Subcutaneous abdominal adipose tissue (tissue), 5 donors: ENCODE measurements around the gene DYNC2H1.

Experiments
- H3K27ac ChIP-seq: one replicate; pipeline ENCODE4 v1.7.0; 2013; ENCODE audit warnings: low read depth, mild to moderate bottlenecking, inconsistent platforms, low read length, moderate library complexity
- H3K27me3 ChIP-seq, 5 donors: one replicate each; pipeline ENCODE4 v1.7.0; 2013; ENCODE audit warnings: low read length in 5 of 5, inconsistent platforms in 1 of 5; ENCODE audit not compliant: control insufficient read depth in 5 of 5, insufficient read depth in 4 of 5
- H3K36me3 ChIP-seq, 5 donors: one replicate each; pipeline ENCODE4 v1.7.0; 2013; ENCODE audit warnings: low read length in 5 of 5; ENCODE audit not compliant: control insufficient read depth in 5 of 5, insufficient read depth in 5 of 5
- H3K4me1 ChIP-seq, 5 donors: one replicate each; pipeline ENCODE4 v1.7.0; 2013; ENCODE audit warnings: low read length in 5 of 5, mild to moderate bottlenecking in 3 of 5, moderate library complexity in 1 of 5; ENCODE audit not compliant: control insufficient read depth in 5 of 5, insufficient read depth in 5 of 5
- H3K4me3 ChIP-seq, 5 donors: one replicate each; pipeline ENCODE4 v1.7.0; 2013; ENCODE audit warnings: low read length in 5 of 5, low read depth in 1 of 5
- H3K9ac ChIP-seq, 5 donors: one replicate each; pipeline ENCODE4 v1.7.0; 2013; ENCODE audit warnings: low read length in 5 of 5, mild to moderate bottlenecking in 4 of 5, moderate library complexity in 3 of 5
- H3K9me3 ChIP-seq, 5 donors: one replicate each; pipeline ENCODE4 v1.7.0; 2013; ENCODE audit warnings: low read length in 5 of 5; ENCODE audit not compliant: control insufficient read depth in 5 of 5
- donor health status: healthy.
- donor health status: healthy.
- donor health status: healthy.
- donor health status: healthy.
- donor health status: healthy.

The DYNC2H1 gene

DNA sequence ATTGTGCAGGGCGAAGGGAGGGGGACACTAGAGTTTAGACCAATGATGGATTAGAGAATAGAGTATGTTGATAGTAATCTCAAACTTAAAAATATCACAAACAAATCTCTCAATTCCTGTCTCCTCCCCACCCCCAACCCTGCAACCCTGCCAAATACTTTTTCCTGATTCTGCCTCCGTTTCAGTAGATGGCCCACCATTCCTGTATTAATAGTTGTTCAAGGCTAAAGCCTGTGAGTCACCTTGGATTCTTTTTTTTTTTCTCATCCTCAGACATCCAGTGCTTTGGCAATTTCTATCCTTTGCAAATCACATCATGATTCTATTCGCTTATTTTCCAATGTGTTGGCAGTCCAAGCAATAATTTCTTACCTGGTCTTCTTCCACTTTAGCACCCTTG, 207.9 kb downstream of the DYNC2H1 start:
- H3K27ac ChIP-seq: no peak overlapping the region
- no peaks in the 10 kb centered on the region for H3K27me3 ChIP-seq
- peaks cover 0 to 2% (median 0%) of the 10 kb centered on the region in 5 donors for H3K4me1 ChIP-seq
- peaks cover 0 to 19% (median 6%) of the 10 kb centered on the region in 5 donors for H3K36me3 ChIP-seq
- H3K9me3 ChIP-seq: no peaks in the 10 kb centered on the region
- H3K9ac ChIP-seq: no peak overlapping the region
- no peak overlapping the region for H3K4me3 ChIP-seq

DNA sequence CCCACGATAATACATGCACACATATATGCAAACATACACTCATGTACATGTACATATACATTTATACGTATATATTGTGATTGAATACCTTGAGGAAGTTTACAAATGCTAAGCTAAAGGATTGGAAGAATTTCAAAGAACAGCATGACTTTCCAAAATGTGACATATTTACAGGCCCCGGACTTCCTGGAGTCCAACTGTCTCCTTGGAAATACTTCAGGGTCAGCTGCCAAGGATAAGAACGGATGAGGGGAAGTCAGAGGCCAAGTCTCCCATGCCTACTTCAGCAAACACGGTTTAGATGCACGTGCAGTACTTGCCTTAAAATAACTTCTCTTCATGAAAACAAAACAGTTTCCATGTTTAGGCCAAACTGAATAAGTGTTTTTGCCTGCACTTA, 213.6 kb downstream of the DYNC2H1 start:
- H3K27me3 ChIP-seq: no peaks in the 10 kb centered on the region
- H3K4me1 ChIP-seq: peaks cover 0 to 11% (median 5%) of the 10 kb centered on the region in 5 donors
- no peak overlapping the region for H3K9ac ChIP-seq
- H3K4me3 ChIP-seq: no peak overlapping the region
- H3K27ac ChIP-seq: no peak overlapping the region
- peaks cover 5 to 24% (median 13%) of the 10 kb centered on the region in 5 donors for H3K36me3 ChIP-seq
- no peaks in the 10 kb centered on the region for H3K9me3 ChIP-seq

DNA sequence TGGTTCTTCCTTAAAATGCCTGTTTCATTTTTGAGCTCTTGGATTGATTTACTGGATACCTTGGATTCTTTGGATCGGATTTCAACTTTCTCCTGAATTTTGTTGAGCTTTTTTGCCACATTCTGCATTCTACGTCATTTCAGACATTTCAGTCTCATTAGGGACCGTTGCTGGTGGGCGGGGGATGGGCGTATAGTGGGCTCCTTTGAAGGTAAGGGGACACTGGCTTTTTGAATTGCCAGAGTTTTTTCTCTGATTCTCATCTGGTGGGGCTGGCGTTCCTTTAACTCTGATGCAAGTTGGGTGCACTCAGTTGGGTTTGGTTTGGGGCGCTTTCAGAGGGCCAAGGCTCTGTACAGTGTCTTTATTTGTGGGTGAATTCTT, 216.5 kb downstream of the DYNC2H1 start:
- H3K36me3 ChIP-seq: peaks cover 5 to 29% (median 13%) of the 10 kb centered on the region in 5 donors
- H3K27me3 ChIP-seq: no peaks in the 10 kb centered on the region
- peak overlapping the region in 1 of 5 donors; percentile 21 for H3K4me3 ChIP-seq
- no peaks in the 10 kb centered on the region for H3K9me3 ChIP-seq
- no peak overlapping the region for H3K9ac ChIP-seq
- H3K27ac ChIP-seq: no peak overlapping the region
- peaks cover 0 to 11% (median 5%) of the 10 kb centered on the region in 5 donors for H3K4me1 ChIP-seq

DNA sequence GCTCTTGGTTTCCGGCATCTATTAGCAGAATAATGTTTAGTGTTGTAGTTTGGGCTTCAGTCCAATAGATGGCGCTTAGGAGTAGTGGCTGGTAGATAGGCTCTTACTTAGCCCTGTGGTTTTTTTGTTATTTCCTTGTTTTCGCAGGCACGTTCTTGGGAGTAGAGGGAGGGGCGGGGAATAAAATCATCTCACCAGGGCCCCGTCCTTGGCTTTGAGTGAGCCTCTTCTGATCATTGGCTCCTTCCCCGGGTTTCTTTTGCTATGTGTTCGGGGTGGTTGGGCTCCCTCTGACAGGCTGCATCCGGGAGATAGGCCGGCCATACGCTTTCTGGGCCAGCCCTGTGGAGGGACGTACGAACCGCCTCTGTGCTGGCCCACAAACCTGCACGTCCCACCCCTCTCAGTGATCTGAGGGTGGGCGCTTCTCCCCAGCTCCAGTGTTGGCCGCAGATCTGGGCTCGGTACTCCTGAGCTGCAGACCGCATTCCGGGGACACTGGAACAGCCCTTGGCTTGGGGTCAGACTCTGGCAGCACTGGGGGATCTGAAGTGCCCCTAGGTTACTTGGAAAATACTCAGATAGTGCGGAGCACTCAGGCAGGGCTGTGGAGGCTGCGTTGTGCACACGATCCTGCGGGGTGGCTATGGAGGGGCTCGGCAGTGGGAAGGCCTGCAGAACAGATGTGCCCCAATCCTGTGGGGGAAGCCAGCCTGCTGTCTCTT, 217.0 kb downstream of the DYNC2H1 start:
- Histone ChIP-seq H3K9ac (no peak overlapping the region), H3K27me3 (no peaks in the 10 kb centered on the region), H3K4me3 (peak overlapping the region in 1 of 5 donors; percentile 21), H3K4me1 (peaks cover 0 to 11% (median 5%) of the 10 kb centered on the region in 5 donors), H3K9me3 (no peaks in the 10 kb centered on the region), H3K36me3 (peaks cover 5 to 29% (median 13%) of the 10 kb centered on the region in 5 donors), H3K27ac (no peak overlapping the region)

DNA sequence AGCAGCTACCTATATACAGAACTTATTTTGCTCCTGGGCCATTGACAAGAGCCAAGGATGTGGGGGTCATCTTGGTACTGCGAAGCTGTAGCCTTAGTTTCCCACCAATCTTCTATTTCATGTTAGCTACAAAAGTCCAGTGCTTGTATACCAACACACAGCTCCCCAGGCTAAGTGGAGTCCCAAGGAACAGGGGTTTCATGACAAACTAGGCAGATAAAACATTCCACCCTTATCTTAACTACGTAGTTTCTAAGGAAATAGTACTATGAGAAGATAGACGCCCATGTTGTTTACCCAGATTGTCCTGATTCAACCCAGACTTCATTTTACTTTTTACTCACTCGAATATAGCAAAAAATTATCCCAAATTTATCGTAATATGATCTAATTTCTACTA, 218.5 kb downstream of the DYNC2H1 start:
- Histone ChIP-seq H3K27me3 (no peaks in the 10 kb centered on the region), H3K4me3 (no peak overlapping the region), H3K9me3 (no peaks in the 10 kb centered on the region), H3K4me1 (peaks cover 0 to 8% (median 5%) of the 10 kb centered on the region in 5 donors), H3K36me3 (peaks cover 5 to 26% (median 13%) of the 10 kb centered on the region in 5 donors), H3K27ac (no peak overlapping the region), H3K9ac (no peak overlapping the region)

DNA sequence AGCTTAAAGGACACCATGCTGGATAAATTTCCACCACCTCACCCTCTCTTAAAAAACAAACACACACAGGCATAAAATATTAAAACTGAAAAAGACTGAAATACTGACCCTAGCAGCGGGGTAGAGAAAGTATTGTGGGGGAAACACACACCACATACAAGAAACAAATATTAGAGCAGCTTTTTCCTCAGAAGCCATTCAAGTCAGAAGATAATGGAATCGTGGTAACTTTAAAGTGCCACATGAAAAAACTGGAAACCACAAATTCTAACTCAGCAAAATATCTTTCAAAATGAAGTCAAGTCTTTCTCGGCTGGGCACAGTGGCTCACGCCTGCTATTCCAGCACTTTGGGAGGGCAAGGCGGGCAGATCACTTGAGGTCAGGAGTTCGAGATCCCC, 223.2 kb downstream of the DYNC2H1 start:
- H3K27ac ChIP-seq: no peak overlapping the region
- H3K4me1 ChIP-seq: no peaks in the 10 kb centered on the region
- H3K9me3 ChIP-seq: no peaks in the 10 kb centered on the region
- no peak overlapping the region for H3K4me3 ChIP-seq
- no peaks in the 10 kb centered on the region for H3K27me3 ChIP-seq
- peaks cover 0 to 14% (median 3%) of the 10 kb centered on the region in 5 donors for H3K36me3 ChIP-seq
- H3K9ac ChIP-seq: no peak overlapping the region

DNA sequence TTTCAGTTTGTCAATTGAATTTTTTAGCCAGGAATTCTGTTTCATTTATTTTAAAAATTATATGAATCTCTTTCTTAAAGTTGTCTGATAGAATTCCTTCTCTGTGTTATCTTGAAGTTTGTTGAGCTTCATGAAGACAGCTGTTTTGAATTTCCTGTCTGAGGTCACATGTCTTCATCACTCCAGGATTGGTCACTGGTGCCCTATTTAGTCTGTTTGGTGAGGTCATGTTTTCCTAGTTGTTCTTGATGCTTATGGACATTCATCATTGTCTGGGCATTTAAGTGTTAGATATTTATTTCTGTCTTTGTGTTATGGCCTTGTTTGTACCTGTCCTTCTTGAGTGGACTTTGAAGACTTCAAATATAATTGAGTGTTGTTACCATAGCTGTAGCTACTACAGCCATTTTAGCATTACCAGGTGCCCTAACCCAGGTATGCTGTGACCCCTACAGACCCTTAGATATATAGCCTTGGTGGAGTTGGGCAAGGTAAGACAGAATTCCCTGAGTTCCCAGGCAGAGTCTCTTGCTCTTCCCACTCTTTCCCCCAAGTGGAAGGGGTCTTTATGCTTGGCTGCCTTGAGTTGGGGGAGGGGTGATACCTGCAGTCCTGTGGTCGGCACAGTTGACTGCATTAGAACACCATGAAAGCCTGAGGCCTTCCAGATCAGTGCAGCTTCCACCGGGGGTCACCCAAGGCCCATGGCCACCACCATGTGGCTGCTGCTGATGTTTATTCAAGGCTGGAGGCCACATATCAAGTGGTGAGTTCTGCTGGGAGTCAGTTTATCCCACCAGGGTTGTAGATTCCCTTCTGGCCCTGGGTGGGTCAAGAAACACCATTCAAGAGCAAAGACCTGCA, 229.6 kb downstream of the DYNC2H1 start:
- Histone ChIP-seq H3K9me3 (no peaks in the 10 kb centered on the region), H3K4me3 (no peak overlapping the region), H3K36me3 (peaks cover 0 to 11% (median 3%) of the 10 kb centered on the region in 5 donors), H3K9ac (no peak overlapping the region), H3K27ac (no peak overlapping the region), H3K27me3 (no peaks in the 10 kb centered on the region), H3K4me1 (no peaks in the 10 kb centered on the region)

DNA sequence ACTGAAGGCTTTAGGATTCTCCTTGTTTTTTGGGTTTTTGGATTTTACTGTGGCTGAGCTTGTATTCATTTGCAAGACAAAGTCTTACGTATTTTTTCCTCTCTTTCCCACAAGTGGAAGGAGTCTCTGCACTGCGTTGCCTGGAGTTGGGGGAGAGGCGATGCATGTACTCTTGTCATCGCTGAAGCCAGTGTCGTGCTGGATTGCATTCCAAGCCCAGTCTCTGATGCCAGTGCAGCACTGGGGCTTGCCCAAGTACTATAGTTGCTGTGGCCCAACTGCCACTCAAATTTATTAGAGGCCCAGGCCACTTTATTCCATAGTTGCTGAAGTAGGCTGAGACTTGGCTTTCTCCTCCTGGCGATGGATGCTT, 230.2 kb downstream of the DYNC2H1 start:
- H3K27me3 ChIP-seq: no peaks in the 10 kb centered on the region
- H3K4me1 ChIP-seq: no peaks in the 10 kb centered on the region
- H3K27ac ChIP-seq: no peak overlapping the region
- H3K9me3 ChIP-seq: no peaks in the 10 kb centered on the region
- H3K4me3 ChIP-seq: no peak overlapping the region
- H3K9ac ChIP-seq: no peak overlapping the region
- peaks cover 0 to 13% (median 3%) of the 10 kb centered on the region in 5 donors for H3K36me3 ChIP-seq

DNA sequence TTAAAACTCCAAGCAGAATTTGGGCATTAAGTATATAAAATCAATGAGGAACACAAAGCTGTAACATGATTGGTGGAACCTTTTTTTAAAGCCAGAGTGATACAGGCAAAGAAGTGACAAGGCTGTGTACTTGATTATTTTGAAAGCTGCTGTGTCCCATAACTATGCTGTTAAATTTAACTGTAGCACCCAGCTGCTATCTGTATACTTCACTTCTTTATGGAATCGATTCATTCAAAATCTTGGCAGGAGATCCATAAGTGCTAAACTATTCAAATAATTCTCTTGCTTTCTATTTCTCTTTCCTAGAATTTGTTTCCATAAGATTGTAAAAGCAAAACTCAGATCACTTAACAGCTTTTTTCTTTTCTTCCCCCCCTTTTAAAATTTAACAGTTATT, 231.7 kb downstream of the DYNC2H1 start:
- H3K9ac ChIP-seq: no peak overlapping the region
- H3K4me3 ChIP-seq: no peak overlapping the region
- no peaks in the 10 kb centered on the region for H3K9me3 ChIP-seq
- no peaks in the 10 kb centered on the region for H3K27me3 ChIP-seq
- no peaks in the 10 kb centered on the region for H3K4me1 ChIP-seq
- no peak overlapping the region for H3K27ac ChIP-seq
- H3K36me3 ChIP-seq: peaks cover 0 to 13% (median 3%) of the 10 kb centered on the region in 5 donors

DNA sequence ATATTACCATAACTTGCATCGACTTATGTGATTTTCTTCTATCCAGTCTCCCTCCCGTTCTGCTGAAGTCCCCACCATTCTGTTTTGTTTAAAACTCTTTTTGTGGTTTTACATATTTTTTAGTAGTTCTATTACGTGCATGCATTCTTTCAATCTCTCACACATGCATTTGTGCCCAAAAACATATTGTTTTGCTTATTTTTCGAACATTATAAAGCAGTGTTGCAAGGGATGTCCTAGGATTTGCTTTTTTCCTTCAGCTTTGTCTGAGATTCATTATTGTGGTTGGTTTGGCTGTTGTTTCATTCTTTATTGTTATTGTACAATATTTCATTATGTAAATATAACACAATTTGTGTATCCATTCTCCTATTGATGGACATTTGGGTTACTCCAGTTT, 235.7 kb downstream of the DYNC2H1 start:
- Histone ChIP-seq H3K4me1 (no peaks in the 10 kb centered on the region), H3K9me3 (no peaks in the 10 kb centered on the region), H3K36me3 (peaks cover 0 to 5% (median 0%) of the 10 kb centered on the region in 5 donors), H3K27ac (no peak overlapping the region), H3K27me3 (no peaks in the 10 kb centered on the region), H3K9ac (no peak overlapping the region), H3K4me3 (no peak overlapping the region)
